Panc1 (cell line): ENCODE results near the gene ZNF117. TPM values are rescaled to one million over a fixed set of nuclear protein-coding genes. Genes with fewer than 3 reads are reported as not detected.
"Not testable (repeated sequence)": the region's sequence is repeated elsewhere in the genome, so short reads cannot be mapped to it uniquely, and the experiment has no call there.

ENCODE experiments used
- ATAC-seq: fragments of 200-7000 bp; cut with Tn5 transposase; 2 replicates; pipeline ENCODE4 v1.9.1; 2020; ENCODE audit warnings: mild to moderate bottlenecking, moderate library complexity
- Bru-seq: library from RNA; stranded (reverse); fragments of 400-500 nt; gene quantifications from one replicate; lab custom pipeline; 2021; lab: Mats Ljungman, UMichigan
- BruChase-seq, 2 experiments: library from RNA; stranded (reverse); fragments of 400-500 nt; gene quantifications; one replicate each; lab custom pipeline; 2021; lab: Mats Ljungman, UMichigan
- BruUV-seq: library from RNA; stranded (reverse); fragments of 400-500 nt; replicated peaks from 2 replicates; lab custom pipeline; 2021; lab: Mats Ljungman, UMichigan
- CTCF ChIA-PET: fragments of 300-600 bp; sonication (Branson Sonifier 250); formaldehyde crosslinking; loops from one replicate; lab custom pipeline; 2022; ENCODE audit warnings: antibody characterized with exemption; lab: Charles Lee
- POLR2A ChIA-PET: fragments of 300-600 bp; sonication (Branson Sonifier 250); formaldehyde crosslinking; loops from one replicate; lab custom pipeline; 2022; ENCODE audit warnings: antibody characterized with exemption; lab: Charles Lee
- DNase-seq: peaks from one replicate; pipeline ENCODE4 v3.0.0-alpha.2; 2010; ENCODE audit warnings: low read depth, low spot score
- H3K27ac ChIP-seq: 2 replicates; pipeline ENCODE4 v1.5.1; 2011; ENCODE audit warnings: mild to moderate bottlenecking, low read length, inconsistent platforms
- H3K27me3 ChIP-seq: fragments of 200-500 bp; sonication (Bioruptor generic); 2 replicates; pipeline ENCODE4 v1.6.0; 2014; ENCODE audit warnings: low read length, inconsistent platforms; ENCODE audit not compliant: control insufficient read depth, insufficient read depth
- H3K36me3 ChIP-seq: fragments of 200-500 bp; sonication (Bioruptor generic); 2 replicates; pipeline ENCODE4 v1.5.1; 2014; ENCODE audit warnings: inconsistent platforms, mild to moderate bottlenecking, low read length, moderate library complexity; ENCODE audit not compliant: control insufficient read depth, insufficient read depth
- H3K4me1 ChIP-seq: 2 replicates; pipeline ENCODE4 v1.5.1; 2011; ENCODE audit warnings: inconsistent platforms, mild to moderate bottlenecking, low read length, moderate library complexity; ENCODE audit not compliant: control insufficient read depth, insufficient read depth
- H3K4me3 ChIP-seq, 2 experiments: 2 replicates each; pipeline ENCODE4 v1.5.1; 2011 to 2012; ENCODE audit warnings: low read depth in 2 of 2, low read length in 2 of 2, mild to moderate bottlenecking in 2 of 2, inconsistent platforms in 1 of 2, moderate library complexity in 1 of 2
- H3K9me3 ChIP-seq: fragments of 200-500 bp; sonication (Bioruptor generic); 2 replicates; pipeline ENCODE4 v1.5.1; 2014; ENCODE audit warnings: low read depth, mild to moderate bottlenecking, inconsistent platforms, low read length, moderate library complexity; ENCODE audit not compliant: control insufficient read depth, insufficient read depth
- POLR2AphosphoS5 ChIP-seq: IDR thresholded peaks from 2 replicates; pipeline ENCODE4 v1.6.1; 2012; ENCODE audit warnings: mild to moderate bottlenecking, low read depth, low read length, moderate library complexity
- SIN3A ChIP-seq: IDR thresholded peaks from 2 replicates; pipeline ENCODE4 v1.6.1; 2012; ENCODE audit warnings: low read depth, mild to moderate bottlenecking, low read length, moderate library complexity, borderline replicate concordance; ENCODE audit not compliant: insufficient read depth
- TCF7L2 ChIP-seq: IDR thresholded peaks from 2 replicates; pipeline ENCODE4 v1.6.1; 2011; ENCODE audit warnings: mild to moderate bottlenecking, low read depth, low read length, inconsistent platforms
- in situ Hi-C: cut with HindIII; loops from 2 replicates; pipeline ENCODE4 v1.10.0; 2016; ENCODE audit warnings: low sequenced_read_pairs, low pct_unique_long_range_greater_than_20kb
- intact Hi-C: fragments of 100-400 bp; cut with micrococcal nuclease; formaldehyde crosslinking; loops from one replicate; pipeline ENCODE4 v1.10.0; 2022; ENCODE audit not compliant: unreplicated experiment
- long read RNA-seq: library from polyadenylated mRNA; unstranded; transcript quantifications from one replicate; pipeline ENCODE4 v2.0.0, GENCODE V29; 2021; ENCODE audit not compliant: unreplicated experiment
- polyA plus RNA-seq: library from polyadenylated mRNA; unstranded; fragments of >200 nt; gene quantifications from one replicate; pipeline ENCODE4 v1.2.1, GENCODE V29; 2012; ENCODE audit warnings: missing spikeins; ENCODE audit not compliant: insufficient read length
- total RNA-seq: library from RNA; stranded (reverse); gene quantifications from one replicate; pipeline ENCODE4 v1.2.1, GENCODE V29; 2021; ENCODE audit not compliant: unreplicated experiment
- TF ChIP-seq, protein P1 (sequence below): fragments of 450-650 bp; IDR thresholded peaks from 2 replicates; pipeline ENCODE4 v1.5.1; 2017; ENCODE audit warnings: mild to moderate bottlenecking
- TF ChIP-seq, protein P2 (sequence below), 2 experiments: IDR thresholded peaks; 2 replicates each; pipeline ENCODE4 v1.6.1; 2011 to 2012; ENCODE audit warnings: low read depth in 2 of 2, control low read depth in 1 of 2, low read length in 1 of 2, mild to moderate bottlenecking in 1 of 2, moderate library complexity in 1 of 2; ENCODE audit not compliant: insufficient read depth in 1 of 2

The ZNF117 gene
- total RNA-seq (8.0 TPM), Bru-seq, nascent RNA (percentile 78 among the genes with signal in this experiment), BruChase-seq, experiment 1, labeled RNA remaining after a 2-hour chase (percentile 92 among the genes with signal in this experiment), BruChase-seq, experiment 2, labeled RNA remaining after a 6-hour chase (percentile 92 among the genes with signal in this experiment)
- 4.2 TPM for polyA plus RNA-seq
- long read RNA-seq, full-length matches to known transcripts = 1 of 16 reads
- long read RNA-seq, partial matches to known transcripts = 0 of 16 reads
- long read RNA-seq, other reads (novel, unspliced or antisense) = 15 of 16 reads

DNA sequence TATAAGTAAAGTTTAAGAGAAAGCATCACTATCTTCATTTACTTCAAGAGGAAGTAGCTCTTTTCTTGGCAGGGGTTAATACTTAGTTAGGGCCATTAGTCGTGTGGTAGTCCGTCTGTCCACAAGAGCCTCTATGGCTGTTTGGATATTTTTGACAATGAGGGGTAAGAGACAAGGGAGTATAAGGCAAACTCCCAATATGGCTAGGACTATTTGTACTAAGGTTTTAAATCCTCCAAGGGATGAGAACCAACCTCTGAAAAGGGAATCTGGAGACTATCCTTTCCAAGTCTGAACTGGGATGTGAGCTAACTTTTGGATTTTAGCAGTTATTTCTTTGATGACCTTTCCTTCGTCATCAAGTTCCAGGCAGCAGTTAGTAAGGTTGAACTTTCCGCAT, at the start of gene ZNF117:
ZNF117 (minus strand) TSS at position 101 of the 400 bp plus-strand sequence.
- DNase-seq (no peak), ATAC-seq (no peak)
- no peaks in the 10 kb centered on the region for H3K36me3 ChIP-seq
- H3K9me3 ChIP-seq = peaks cover 20% of the 10 kb centered on the region
- H3K27ac ChIP-seq = no peak within 1 kb of the TSS
- BruUV-seq = no TSS peak
- ChIA-PET POLR2A (no interaction called here), CTCF (no interaction called here)
- H3K4me3 ChIP-seq = no peak within 1 kb of the TSS
- no peaks in the 10 kb centered on the region for H3K4me1 ChIP-seq
- H3K27me3 ChIP-seq = no peaks in the 10 kb centered on the region
- in situ Hi-C loops (no loop called here), intact Hi-C loops (no loop called here)
- TF ChIP-seq SIN3A (no peak), TCF7L2 (no peak), POLR2AphosphoS5 (no peak)
- TF ChIP-seq, protein P1, sequence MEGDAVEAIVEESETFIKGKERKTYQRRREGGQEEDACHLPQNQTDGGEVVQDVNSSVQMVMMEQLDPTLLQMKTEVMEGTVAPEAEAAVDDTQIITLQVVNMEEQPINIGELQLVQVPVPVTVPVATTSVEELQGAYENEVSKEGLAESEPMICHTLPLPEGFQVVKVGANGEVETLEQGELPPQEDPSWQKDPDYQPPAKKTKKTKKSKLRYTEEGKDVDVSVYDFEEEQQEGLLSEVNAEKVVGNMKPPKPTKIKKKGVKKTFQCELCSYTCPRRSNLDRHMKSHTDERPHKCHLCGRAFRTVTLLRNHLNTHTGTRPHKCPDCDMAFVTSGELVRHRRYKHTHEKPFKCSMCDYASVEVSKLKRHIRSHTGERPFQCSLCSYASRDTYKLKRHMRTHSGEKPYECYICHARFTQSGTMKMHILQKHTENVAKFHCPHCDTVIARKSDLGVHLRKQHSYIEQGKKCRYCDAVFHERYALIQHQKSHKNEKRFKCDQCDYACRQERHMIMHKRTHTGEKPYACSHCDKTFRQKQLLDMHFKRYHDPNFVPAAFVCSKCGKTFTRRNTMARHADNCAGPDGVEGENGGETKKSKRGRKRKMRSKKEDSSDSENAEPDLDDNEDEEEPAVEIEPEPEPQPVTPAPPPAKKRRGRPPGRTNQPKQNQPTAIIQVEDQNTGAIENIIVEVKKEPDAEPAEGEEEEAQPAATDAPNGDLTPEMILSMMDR = no peak
- TF ChIP-seq, protein P2, sequence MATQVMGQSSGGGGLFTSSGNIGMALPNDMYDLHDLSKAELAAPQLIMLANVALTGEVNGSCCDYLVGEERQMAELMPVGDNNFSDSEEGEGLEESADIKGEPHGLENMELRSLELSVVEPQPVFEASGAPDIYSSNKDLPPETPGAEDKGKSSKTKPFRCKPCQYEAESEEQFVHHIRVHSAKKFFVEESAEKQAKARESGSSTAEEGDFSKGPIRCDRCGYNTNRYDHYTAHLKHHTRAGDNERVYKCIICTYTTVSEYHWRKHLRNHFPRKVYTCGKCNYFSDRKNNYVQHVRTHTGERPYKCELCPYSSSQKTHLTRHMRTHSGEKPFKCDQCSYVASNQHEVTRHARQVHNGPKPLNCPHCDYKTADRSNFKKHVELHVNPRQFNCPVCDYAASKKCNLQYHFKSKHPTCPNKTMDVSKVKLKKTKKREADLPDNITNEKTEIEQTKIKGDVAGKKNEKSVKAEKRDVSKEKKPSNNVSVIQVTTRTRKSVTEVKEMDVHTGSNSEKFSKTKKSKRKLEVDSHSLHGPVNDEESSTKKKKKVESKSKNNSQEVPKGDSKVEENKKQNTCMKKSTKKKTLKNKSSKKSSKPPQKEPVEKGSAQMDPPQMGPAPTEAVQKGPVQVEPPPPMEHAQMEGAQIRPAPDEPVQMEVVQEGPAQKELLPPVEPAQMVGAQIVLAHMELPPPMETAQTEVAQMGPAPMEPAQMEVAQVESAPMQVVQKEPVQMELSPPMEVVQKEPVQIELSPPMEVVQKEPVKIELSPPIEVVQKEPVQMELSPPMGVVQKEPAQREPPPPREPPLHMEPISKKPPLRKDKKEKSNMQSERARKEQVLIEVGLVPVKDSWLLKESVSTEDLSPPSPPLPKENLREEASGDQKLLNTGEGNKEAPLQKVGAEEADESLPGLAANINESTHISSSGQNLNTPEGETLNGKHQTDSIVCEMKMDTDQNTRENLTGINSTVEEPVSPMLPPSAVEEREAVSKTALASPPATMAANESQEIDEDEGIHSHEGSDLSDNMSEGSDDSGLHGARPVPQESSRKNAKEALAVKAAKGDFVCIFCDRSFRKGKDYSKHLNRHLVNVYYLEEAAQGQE (IDR thresholded peaks at IDR 0.05; ENCODE audit: insufficient read depth in 1 of 2, low read depth in 2 of 2, low read length in 1 of 2) = no peak

DNA sequence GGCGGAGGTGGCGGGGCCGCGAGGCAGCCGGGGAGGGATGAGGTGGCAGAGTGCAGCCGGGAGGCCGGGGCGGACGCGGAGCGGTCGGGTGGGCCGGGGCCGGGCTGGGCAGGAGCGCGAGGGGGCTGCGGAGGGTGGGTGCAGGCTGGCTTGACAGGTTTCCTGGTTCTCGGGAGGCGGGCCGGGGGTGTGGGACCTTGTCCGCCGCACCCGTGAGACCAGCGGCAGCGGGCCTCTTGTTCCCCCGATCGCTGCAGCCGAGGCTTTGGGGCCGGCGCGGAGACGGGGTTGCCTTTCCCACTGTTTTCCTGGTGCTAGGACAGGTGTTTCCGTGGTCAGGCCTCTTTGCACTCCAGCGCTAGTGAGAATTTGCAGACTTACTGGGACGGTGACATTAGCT, 47.9 kb upstream of the ZNF117 start:
- BruUV-seq, H3K4me1 ChIP-seq, H3K9me3 ChIP-seq, H3K36me3 ChIP-seq, POLR2A ChIA-PET, CTCF ChIA-PET, intact Hi-C loops, H3K27me3 ChIP-seq, in situ Hi-C loops: not testable (repeated sequence)
- Histone ChIP-seq H3K27ac (peak overlapping the region; percentile 81), H3K4me3 (peak overlapping the region; percentile 61 to 70)
- ATAC-seq (peak; percentile 32), DNase-seq (peak; percentile 7)
